Measurements from ENCODE around the gene RDH8. TPM values are rescaled to one million over a fixed set of nuclear protein-coding genes. Genes with fewer than 3 reads are reported as not detected.

RDH8 gene
- total and polyA plus RNA-seq, 2 donors (not counting 3 experiments of a cell fraction or from before 2014, with no cell fraction given), result not detected

- BruUV-seq (replicated peaks), result no TSS peak
- CTCF ChIA-PET, result no interaction called here
- Histone ChIP-seq H3K9me1 (replicated peaks; ENCODE audit: control insufficient read depth, extremely low read depth, insufficient read depth, low read length) (no peaks in the 10 kb centered on the region), H3K9ac (replicated peaks; ENCODE audit: extremely low read depth, insufficient read depth, low read length) (no peak overlapping the region), H3K9me3 (replicated peaks; ENCODE audit: control insufficient read depth, insufficient read depth, low read length) (no peaks in the 10 kb centered on the region), H3K36me3 (ENCODE audit: control insufficient read depth in 2 of 2, extremely low read depth in 1 of 2, insufficient read depth in 2 of 2, low read length in 2 of 2) (no peaks in the 10 kb centered on the region), H4K20me1 (replicated peaks; ENCODE audit: control insufficient read depth, extremely low read depth, insufficient read depth, low read length) (no peaks in the 10 kb centered on the region), H3K27ac (ENCODE audit: insufficient read depth, low read depth, low read length) (no peak overlapping the region), H3K4me1 (ENCODE audit: control insufficient read depth, extremely low read depth, insufficient read depth, low read length) (no peaks in the 10 kb centered on the region), H3K4me3 (replicated peaks in 1 of 3; ENCODE audit: insufficient read depth in 1 of 3, low read depth in 1 of 3, low read length in 3 of 3) (no peak overlapping the region), H3K4me2 (ENCODE audit: insufficient read depth, low read length) (no peak overlapping the region), H2AFZ (ENCODE audit: low read depth, low read length) (no peak overlapping the region), H3K79me2 (ENCODE audit: control insufficient read depth, insufficient read depth, low read length) (no peaks in the 10 kb centered on the region), H3K27me3 (ENCODE audit: control insufficient read depth in 2 of 2, insufficient read depth in 2 of 2, low read length in 2 of 2) (peaks cover 2% of the 10 kb centered on the region in 2 experiments)
- dilution Hi-C loops (cut with MboI; ENCODE audit: extremely low pct_ligation_motif_present, low sequenced_read_pairs), result no loop called here
- DNase-seq (ENCODE audit: low read depth, low spot score) (no peak), FAIRE-seq (no peak)
- TF ChIP-seq EZH2 (IDR thresholded peaks at IDR 0.05; ENCODE audit: borderline replicate concordance, low read depth, low read length, severe bottlenecking) (no peak), JUN (IDR thresholded peaks at IDR 0.05; ENCODE audit: borderline replicate concordance, insufficient read depth, insufficient read length, low read depth) (no peak), GATA2 (IDR thresholded peaks at IDR 0.05; ENCODE audit: insufficient read depth, insufficient read length, low read depth, low read length) (no peak)
- intact Hi-C loops (cut with micrococcal nuclease), result no loop called here
- POLR2A ChIA-PET, result no interaction called here
Observed at GRCh38 chr19:10033614-10034013, 20.3 kb downstream of the RDH8 start.

DNA sequence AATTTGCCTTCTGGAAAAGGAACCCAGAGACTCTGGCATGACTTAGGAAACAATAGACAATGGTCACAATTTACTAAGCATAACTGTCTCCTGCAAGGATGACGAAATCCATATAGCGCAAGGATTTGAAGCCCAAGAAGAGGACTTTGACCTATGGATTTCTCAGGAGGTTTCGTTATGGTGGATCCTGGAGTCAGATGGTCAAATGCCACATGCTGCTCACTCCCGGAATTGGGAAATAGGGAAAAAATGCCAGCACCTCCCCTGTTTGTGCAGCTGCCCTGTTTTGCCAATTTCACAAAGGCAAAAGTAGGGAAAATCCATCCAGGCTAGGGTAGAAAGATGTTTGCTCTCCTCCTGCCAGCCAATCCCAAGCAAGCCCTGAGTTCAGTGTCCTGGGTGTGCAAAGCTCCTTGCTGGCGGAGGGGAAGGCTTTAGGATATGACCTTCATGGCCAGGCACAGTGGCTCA lies 23.4 kb downstream of the RDH8 start:
- intact Hi-C loops (cut with micrococcal nuclease), result no loop called here

More for the DNA sequence above, 23.4 kb downstream of the RDH8 start:
- DNase-seq (ENCODE audit: low read depth, low spot score) (no peak), FAIRE-seq (no peak)
- Histone ChIP-seq H3K79me2 (ENCODE audit: control insufficient read depth, insufficient read depth, low read length) (no peaks in the 10 kb centered on the region), H3K27me3 (ENCODE audit: control insufficient read depth in 2 of 2, insufficient read depth in 2 of 2, low read length in 2 of 2) (peaks cover 0 to 2% of the 10 kb centered on the region in 2 experiments), H4K20me1 (replicated peaks; ENCODE audit: control insufficient read depth, extremely low read depth, insufficient read depth, low read length) (no peaks in the 10 kb centered on the region), H3K4me2 (ENCODE audit: insufficient read depth, low read length) (no peak overlapping the region), H3K9ac (replicated peaks; ENCODE audit: extremely low read depth, insufficient read depth, low read length) (no peak overlapping the region), H3K36me3 (ENCODE audit: control insufficient read depth in 2 of 2, extremely low read depth in 1 of 2, insufficient read depth in 2 of 2, low read length in 2 of 2) (no peaks in the 10 kb centered on the region), H3K9me3 (replicated peaks; ENCODE audit: control insufficient read depth, insufficient read depth, low read length) (no peaks in the 10 kb centered on the region), H3K27ac (ENCODE audit: insufficient read depth, low read depth, low read length) (no peak overlapping the region), H3K4me3 (replicated peaks in 1 of 3; ENCODE audit: insufficient read depth in 1 of 3, low read depth in 1 of 3, low read length in 3 of 3) (no peak overlapping the region), H3K4me1 (ENCODE audit: control insufficient read depth, extremely low read depth, insufficient read depth, low read length) (no peaks in the 10 kb centered on the region), H2AFZ (ENCODE audit: low read depth, low read length) (no peak overlapping the region), H3K9me1 (replicated peaks; ENCODE audit: control insufficient read depth, extremely low read depth, insufficient read depth, low read length) (no peaks in the 10 kb centered on the region)
- BruUV-seq (replicated peaks), result no TSS peak
- dilution Hi-C loops (cut with MboI; ENCODE audit: extremely low pct_ligation_motif_present, low sequenced_read_pairs), result no loop called here
- no peak for TF ChIP-seq FOS (IDR thresholded peaks at IDR 0.05; ENCODE audit: borderline replicate concordance, insufficient read depth, low read length)
- TF ChIP-seq GATA2 (IDR thresholded peaks at IDR 0.05; ENCODE audit: insufficient read depth, insufficient read length, low read depth, low read length), result no peak
- TF ChIP-seq, protein P1, sequence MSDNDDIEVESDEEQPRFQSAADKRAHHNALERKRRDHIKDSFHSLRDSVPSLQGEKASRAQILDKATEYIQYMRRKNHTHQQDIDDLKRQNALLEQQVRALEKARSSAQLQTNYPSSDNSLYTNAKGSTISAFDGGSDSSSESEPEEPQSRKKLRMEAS (IDR thresholded peaks at IDR 0.05; ENCODE audit: insufficient read depth, insufficient read length), result no peak
- TF ChIP-seq POLR2AphosphoS5 (IDR thresholded peaks at IDR 0.05; ENCODE audit: insufficient read depth, low read depth, low read length), result no peak
- TF ChIP-seq POLR2A (IDR thresholded peaks at IDR 0.05; ENCODE audit: low read depth, low read length), result no peak
- TF ChIP-seq, protein P2, sequence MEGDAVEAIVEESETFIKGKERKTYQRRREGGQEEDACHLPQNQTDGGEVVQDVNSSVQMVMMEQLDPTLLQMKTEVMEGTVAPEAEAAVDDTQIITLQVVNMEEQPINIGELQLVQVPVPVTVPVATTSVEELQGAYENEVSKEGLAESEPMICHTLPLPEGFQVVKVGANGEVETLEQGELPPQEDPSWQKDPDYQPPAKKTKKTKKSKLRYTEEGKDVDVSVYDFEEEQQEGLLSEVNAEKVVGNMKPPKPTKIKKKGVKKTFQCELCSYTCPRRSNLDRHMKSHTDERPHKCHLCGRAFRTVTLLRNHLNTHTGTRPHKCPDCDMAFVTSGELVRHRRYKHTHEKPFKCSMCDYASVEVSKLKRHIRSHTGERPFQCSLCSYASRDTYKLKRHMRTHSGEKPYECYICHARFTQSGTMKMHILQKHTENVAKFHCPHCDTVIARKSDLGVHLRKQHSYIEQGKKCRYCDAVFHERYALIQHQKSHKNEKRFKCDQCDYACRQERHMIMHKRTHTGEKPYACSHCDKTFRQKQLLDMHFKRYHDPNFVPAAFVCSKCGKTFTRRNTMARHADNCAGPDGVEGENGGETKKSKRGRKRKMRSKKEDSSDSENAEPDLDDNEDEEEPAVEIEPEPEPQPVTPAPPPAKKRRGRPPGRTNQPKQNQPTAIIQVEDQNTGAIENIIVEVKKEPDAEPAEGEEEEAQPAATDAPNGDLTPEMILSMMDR (IDR thresholded peaks at IDR 0.05; ENCODE audit: extremely low read depth in 1 of 2, insufficient read depth in 1 of 2, low read depth in 1 of 2, low read length in 2 of 2), result no peak
- ChIA-PET CTCF (no interaction called here), POLR2A (no interaction called here)

Data from endothelial cell of umbilical vein (primary cell).